ENCODE measurements around the gene JUNB.

Gene JUNB

GRCh38 chr19:12791345-12792050 is at the start of gene JUNB:
TSS of gene JUNB (plus strand) at chr19:12791486. CDS start at chr19:12791772, 286 bp downstream.
- no peaks in the 10 kb centered on the region for H3K9me3 ChIP-seq (ENCODE audit: control insufficient read depth, insufficient read depth, low read depth, low read length)
- H3K27ac ChIP-seq (ENCODE audit: extremely low read depth, low read depth, low read length), result peak within 1 kb of the TSS; percentile 58; the same call in 1 of the 2 replicates
- ChIA-PET CTCF (interaction anchor here (0.6 to 16.5 kb wide), 5 partner anchors 14 to 74 kb away, joined by 4 to 386 read pairs (median 5); partner anchors contain the start of gene HOOK2), POLR2A (interaction anchor here (0.8 to 3.6 kb wide), 19 partner anchors 8 to 142 kb away, joined by 3 to 42 read pairs (median 4); partner anchors contain the start of genes DHPS, DNASE2, FARSA and PRDX2)
- peaks cover 21% of the 10 kb centered on the region for H3K4me1 ChIP-seq (ENCODE audit: control insufficient read depth, insufficient read depth, low read length)
- H3K4me3 ChIP-seq (ENCODE audit: low read depth, low read length), result peak within 1 kb of the TSS; percentile 43
- H3K36me3 ChIP-seq (ENCODE audit: control insufficient read depth in 2 of 2, insufficient read depth in 1 of 2, low read length in 2 of 2), result no peaks in the 10 kb centered on the region; a peak in 1 of 3 replicates
- TF ChIP-seq OVOL3 (tag by site-specific recombination; IDR thresholded peaks at IDR 0.05) (no peak), ZFP69B (tag by site-specific recombination; IDR thresholded peaks at IDR 0.05) (peak; percentile 30; the same call in 1 of the 2 replicates), ZNF416 (tag by site-specific recombination; IDR thresholded peaks at IDR 0.05) (no peak), ZNF175 (tag by site-specific recombination; IDR thresholded peaks at IDR 0.05) (no peak), ZNF391 (tag by site-specific recombination; IDR thresholded peaks at IDR 0.05; ENCODE audit: borderline replicate concordance, low read depth) (no peak), ZBTB20 (tag by site-specific recombination; IDR thresholded peaks at IDR 0.05) (peak; percentile 77), KLF17 (tag by site-specific recombination; IDR thresholded peaks at IDR 0.05) (peak; percentile 80), ZNF174 (tag by site-specific recombination; IDR thresholded peaks at IDR 0.05) (no peak), ZNF133 (tag by site-specific recombination; IDR thresholded peaks at IDR 0.05) (no peak), ZNF792 (tag by site-specific recombination; IDR thresholded peaks at IDR 0.05) (no peak), ZNF324 (tag by site-specific recombination; IDR thresholded peaks at IDR 0.05) (peak; percentile 81), ZNF561 (tag by site-specific recombination; IDR thresholded peaks at IDR 0.05; ENCODE audit: borderline replicate concordance) (peak; percentile 37; the same call in 1 of the 2 replicates), ZNF473 (tag by site-specific recombination; IDR thresholded peaks at IDR 0.05) (no peak), MYNN (tag by site-specific recombination; IDR thresholded peaks at IDR 0.05; ENCODE audit: borderline replicate concordance) (no peak), ZNF112 (tag by site-specific recombination; IDR thresholded peaks at IDR 0.05) (no peak), PRDM10 (tag by site-specific recombination; IDR thresholded peaks at IDR 0.05) (peak; percentile 84), MZF1 (tag by site-specific recombination; IDR thresholded peaks at IDR 0.05; ENCODE audit: borderline replicate concordance) (no peak), REST (tag by site-specific recombination; IDR thresholded peaks at IDR 0.05) (peak; percentile 31; the same call in 1 of the 2 replicates), ZBTB21 (tag by site-specific recombination; IDR thresholded peaks at IDR 0.05) (peak; percentile 46; the same call in 1 of the 2 replicates), ZNF560 (tag by site-specific recombination; IDR thresholded peaks at IDR 0.05; ENCODE audit: borderline replicate concordance) (no peak), ZNF785 (tag by site-specific recombination; IDR thresholded peaks at IDR 0.05) (no peak), OSR2 (tag by site-specific recombination; IDR thresholded peaks at IDR 0.05) (no peak), ZNF274 (IDR thresholded peaks at IDR 0.05; ENCODE audit: low read length) (no peak), ZNF274 (tag by site-specific recombination; IDR thresholded peaks at IDR 0.05; ENCODE audit: borderline replicate concordance) (no peak), ZNF48 (tag by site-specific recombination; IDR thresholded peaks at IDR 0.05) (no peak), YY1 (tag by site-specific recombination; IDR thresholded peaks at IDR 0.05) (0 out of 2 replicates have a peak, but pooled peaks have one; percentile 49), ZNF335 (tag by site-specific recombination; conservative IDR thresholded peaks at IDR 0.05) (peak; percentile 96), TCF7L2 (IDR thresholded peaks at IDR 0.05; ENCODE audit: borderline replicate concordance, low read depth, low read length) (no peak), ZNF645 (tag by site-specific recombination; IDR thresholded peaks at IDR 0.05) (no peak), ZSCAN16 (tag by site-specific recombination; IDR thresholded peaks at IDR 0.05) (no peak)

Measured in HEK293 (cell line).